ENCODE results near the gene TEAD2. TPM values are rescaled to one million over a fixed set of nuclear protein-coding genes. Genes with fewer than 3 reads are reported as not detected.

Gene TEAD2
- total RNA-seq, 1 experiment from 2014 or later = 155 TPM

GRCh38 chr19:49366110-49366509 lies 3.9 kb upstream of the TEAD2 start:
- DNase-seq = no peak
- Histone ChIP-seq H3K27me3 (ENCODE audit: control insufficient read depth, insufficient read depth, low read length) (no peaks in the 10 kb centered on the region), H3K36me3 (replicated peaks; ENCODE audit: control insufficient read depth, insufficient read depth, low read length) (no peaks in the 10 kb centered on the region), H3K4me3 (ENCODE audit: insufficient read depth, low read depth, low read length) (no peak overlapping the region)

DNA sequence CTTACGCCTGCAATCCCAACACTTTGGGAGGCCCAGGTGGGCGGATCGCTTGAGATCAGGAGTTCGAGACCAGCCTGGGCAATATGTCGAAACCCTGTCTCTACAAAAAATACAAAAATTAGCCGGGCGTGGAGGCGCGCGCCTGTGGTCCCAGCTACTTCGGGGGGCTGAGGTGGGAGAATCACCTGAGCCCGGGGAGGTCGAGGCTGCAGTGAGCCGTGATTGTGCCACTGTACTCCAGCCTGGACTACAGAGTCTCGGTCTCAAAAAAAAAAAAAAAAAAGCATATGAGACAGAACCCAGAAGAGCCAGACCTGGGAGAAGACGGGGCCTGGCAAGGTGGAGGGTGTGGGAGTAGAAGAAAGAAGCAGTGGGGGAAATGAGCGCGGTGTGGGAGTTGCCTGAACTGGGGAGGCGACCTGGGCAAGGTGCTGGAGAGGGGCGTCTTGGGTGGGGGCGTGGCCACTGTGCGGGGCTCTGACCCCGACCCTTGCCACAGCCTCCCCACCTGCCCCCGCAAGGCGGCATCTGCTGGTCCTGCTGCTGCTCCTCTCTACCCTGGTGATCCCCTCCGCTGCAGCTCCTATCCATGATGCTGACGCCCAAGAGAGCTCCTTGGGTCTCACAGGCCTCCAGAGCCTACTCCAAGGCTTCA lies 2.0 kb upstream of the TEAD2 start:
- H3K4me3 ChIP-seq (ENCODE audit: insufficient read depth, low read depth, low read length) = peak overlapping the region; percentile 36
- peak; percentile 53 for DNase-seq

DNA sequence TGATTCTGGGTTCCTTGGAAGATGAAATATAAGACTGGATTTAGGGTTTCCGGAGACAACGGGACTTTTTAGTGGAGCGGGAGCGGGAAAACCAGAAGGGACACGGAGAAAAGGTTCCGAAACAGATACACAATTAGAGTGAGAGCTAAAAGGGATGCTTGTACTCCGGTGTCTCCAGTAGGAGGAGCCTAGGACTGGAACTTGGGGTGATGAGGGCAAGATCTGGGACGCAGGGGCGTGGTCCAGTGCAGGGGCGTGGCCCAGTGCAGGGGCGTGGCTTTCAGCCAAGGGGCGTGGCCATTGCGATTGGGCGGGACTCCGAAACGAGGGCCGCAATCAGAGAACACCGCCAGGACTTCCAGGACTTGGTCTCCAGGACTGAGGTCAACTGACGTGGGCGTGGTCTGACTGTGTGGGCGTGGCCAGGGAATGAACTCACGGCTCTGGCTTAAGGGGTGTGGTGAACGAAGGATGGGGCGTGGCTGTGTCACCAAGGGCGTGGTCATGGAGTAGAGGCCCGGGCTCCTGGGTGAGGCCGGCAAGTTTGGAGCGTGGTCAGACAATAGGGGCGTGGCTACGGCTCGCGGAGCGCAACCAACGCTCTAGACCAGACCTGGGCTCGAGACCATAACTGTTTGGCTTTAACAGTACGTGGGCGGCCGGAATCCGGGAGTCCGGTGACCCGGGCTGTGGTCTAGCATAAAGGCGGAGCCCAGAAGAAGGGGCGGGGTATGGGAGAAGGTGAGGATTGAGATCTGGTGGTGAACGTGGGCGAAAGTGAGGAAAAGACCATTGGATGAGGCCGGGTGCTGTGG lies 1.3 kb upstream of the TEAD2 start, which contains the start of gene DKKL1:
DKKL1 (plus strand) TSS at position 610 of the 815 bp plus-strand sequence; CDS start at position 732, 122 bp downstream.
- peak; percentile 98 for DNase-seq
- Histone ChIP-seq H3K27me3 (ENCODE audit: control insufficient read depth, insufficient read depth, low read length) (no peaks in the 10 kb centered on the region), H3K36me3 (replicated peaks; ENCODE audit: control insufficient read depth, insufficient read depth, low read length) (peaks cover 7% of the 10 kb centered on the region), H3K4me3 (ENCODE audit: insufficient read depth, low read depth, low read length) (peak within 1 kb of the TSS; percentile 98)

More for the DNA sequence above, 2.0 kb upstream of the TEAD2 start:
- Histone ChIP-seq H3K27me3 (ENCODE audit: control insufficient read depth, insufficient read depth, low read length) (no peaks in the 10 kb centered on the region), H3K36me3 (replicated peaks; ENCODE audit: control insufficient read depth, insufficient read depth, low read length) (peaks cover 5% of the 10 kb centered on the region)

- peak; percentile 67 for DNase-seq
- no peaks in the 10 kb centered on the region for H3K27me3 ChIP-seq (ENCODE audit: control insufficient read depth, insufficient read depth, low read length)
- H3K36me3 ChIP-seq (replicated peaks; ENCODE audit: control insufficient read depth, insufficient read depth, low read length) = peaks cover 10% of the 10 kb centered on the region
- H3K4me3 ChIP-seq (ENCODE audit: insufficient read depth, low read depth, low read length) = peak overlapping the region; percentile 98
Measured at GRCh38 chr19:49362929-49363267, 682 bp upstream of the TEAD2 start.

- peak; percentile 97 for DNase-seq
- peaks cover 19% of the 10 kb centered on the region for H3K36me3 ChIP-seq (replicated peaks; ENCODE audit: control insufficient read depth, insufficient read depth, low read length)
- peak overlapping the region; percentile 98 for H3K4me3 ChIP-seq (ENCODE audit: insufficient read depth, low read depth, low read length)
- H3K27me3 ChIP-seq (ENCODE audit: control insufficient read depth, insufficient read depth, low read length) = no peaks in the 10 kb centered on the region
Measured at GRCh38 chr19:49361438-49362047, 673 bp downstream of the TEAD2 start.

GRCh38 chr19:49359851-49360820 lies 2.1 kb downstream of the TEAD2 start:
- Histone ChIP-seq H3K27me3 (ENCODE audit: control insufficient read depth, insufficient read depth, low read length) (no peaks in the 10 kb centered on the region), H3K4me3 (ENCODE audit: insufficient read depth, low read depth, low read length) (no peak overlapping the region), H3K36me3 (replicated peaks; ENCODE audit: control insufficient read depth, insufficient read depth, low read length) (peaks cover 23% of the 10 kb centered on the region)
- peak; percentile 50 for DNase-seq

DNA sequence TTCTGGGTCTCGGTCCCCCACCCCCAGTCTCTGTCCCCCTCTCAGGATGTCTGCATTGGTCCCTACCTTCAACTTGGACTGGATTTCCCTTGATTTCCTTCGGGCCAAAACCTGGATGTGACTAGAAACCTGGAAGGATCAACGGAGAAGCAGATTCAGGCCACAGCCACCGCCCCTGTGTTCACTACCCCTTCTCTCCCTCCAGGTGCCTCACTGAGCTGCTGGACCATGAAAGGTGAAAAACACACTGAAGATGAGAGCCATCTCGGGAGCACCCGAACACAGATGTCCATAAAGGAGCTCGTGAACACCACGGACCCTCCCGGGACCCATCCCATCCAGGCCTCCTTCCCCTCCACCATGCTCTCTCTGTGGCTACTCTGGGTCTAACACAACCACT lies 5.0 kb downstream of the TEAD2 start:
- peak; percentile 5 for DNase-seq
- Histone ChIP-seq H3K4me3 (ENCODE audit: insufficient read depth, low read depth, low read length) (no peak overlapping the region), H3K36me3 (replicated peaks; ENCODE audit: control insufficient read depth, insufficient read depth, low read length) (peaks cover 34% of the 10 kb centered on the region), H3K27me3 (ENCODE audit: control insufficient read depth, insufficient read depth, low read length) (no peaks in the 10 kb centered on the region)

DNA sequence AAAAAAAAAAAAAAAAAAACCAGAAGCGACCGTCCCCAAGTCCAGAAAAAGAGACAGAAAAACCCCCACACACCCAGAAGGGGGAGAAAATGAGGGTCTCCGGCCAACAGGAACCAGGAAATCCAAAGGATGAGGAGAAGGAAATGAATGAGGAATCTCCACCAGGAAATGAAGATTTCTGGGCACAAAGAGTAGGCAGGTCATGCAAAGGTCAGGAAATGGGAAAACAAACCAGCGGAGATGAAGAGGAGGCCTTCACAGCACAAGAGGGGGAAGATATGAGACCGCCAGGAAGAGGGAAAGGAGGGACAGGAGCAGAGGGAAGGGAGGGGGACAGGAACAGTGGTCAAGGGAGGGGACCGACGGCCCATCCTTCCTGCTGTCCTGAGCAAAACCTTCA lies 5.8 kb downstream of the TEAD2 start:
- H3K27me3 ChIP-seq (ENCODE audit: control insufficient read depth, insufficient read depth, low read length) = no peaks in the 10 kb centered on the region
- H3K36me3 ChIP-seq (replicated peaks; ENCODE audit: control insufficient read depth, insufficient read depth, low read length) = peaks cover 36% of the 10 kb centered on the region
- peak; percentile 17 for DNase-seq

DNA sequence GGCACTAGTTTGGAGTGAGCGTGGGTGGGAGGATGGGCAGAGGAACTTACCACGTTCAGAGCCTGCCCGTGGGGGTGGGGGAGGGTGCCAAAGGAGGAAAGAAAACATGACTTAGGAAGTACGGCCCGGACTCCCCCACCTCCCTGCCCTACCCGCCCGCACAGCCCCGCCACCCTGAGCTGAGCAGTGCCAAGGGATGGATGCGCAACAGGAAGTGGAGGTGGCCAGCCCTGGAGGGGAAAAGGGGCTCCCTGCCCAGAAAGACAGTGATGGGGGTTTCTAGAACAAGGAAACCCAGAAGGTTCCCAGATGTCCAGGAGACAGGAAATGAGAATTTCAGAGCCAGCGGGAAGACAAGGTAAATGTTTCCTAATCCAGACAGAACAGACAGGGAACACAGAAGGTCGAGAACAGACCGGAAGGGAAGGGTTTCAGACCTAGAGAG lies 6.3 kb downstream of the TEAD2 start:
- DNase-seq = peak; percentile 30
- H3K36me3 ChIP-seq (replicated peaks; ENCODE audit: control insufficient read depth, insufficient read depth, low read length) = peaks cover 39% of the 10 kb centered on the region
- no peaks in the 10 kb centered on the region for H3K27me3 ChIP-seq (ENCODE audit: control insufficient read depth, insufficient read depth, low read length)
- no peak overlapping the region for H3K4me3 ChIP-seq (ENCODE audit: insufficient read depth, low read depth, low read length)

More for the DNA sequence above, 5.8 kb downstream of the TEAD2 start:
- H3K4me3 ChIP-seq (ENCODE audit: insufficient read depth, low read depth, low read length) = no peak overlapping the region

- Histone ChIP-seq H3K27me3 (ENCODE audit: control insufficient read depth, insufficient read depth, low read length) (no peaks in the 10 kb centered on the region), H3K36me3 (replicated peaks; ENCODE audit: control insufficient read depth, insufficient read depth, low read length) (peaks cover 48% of the 10 kb centered on the region), H3K4me3 (ENCODE audit: insufficient read depth, low read depth, low read length) (no peak overlapping the region)
- no peak for DNase-seq
Measured at GRCh38 chr19:49349567-49349966, 12.6 kb downstream of the TEAD2 start.

DNA sequence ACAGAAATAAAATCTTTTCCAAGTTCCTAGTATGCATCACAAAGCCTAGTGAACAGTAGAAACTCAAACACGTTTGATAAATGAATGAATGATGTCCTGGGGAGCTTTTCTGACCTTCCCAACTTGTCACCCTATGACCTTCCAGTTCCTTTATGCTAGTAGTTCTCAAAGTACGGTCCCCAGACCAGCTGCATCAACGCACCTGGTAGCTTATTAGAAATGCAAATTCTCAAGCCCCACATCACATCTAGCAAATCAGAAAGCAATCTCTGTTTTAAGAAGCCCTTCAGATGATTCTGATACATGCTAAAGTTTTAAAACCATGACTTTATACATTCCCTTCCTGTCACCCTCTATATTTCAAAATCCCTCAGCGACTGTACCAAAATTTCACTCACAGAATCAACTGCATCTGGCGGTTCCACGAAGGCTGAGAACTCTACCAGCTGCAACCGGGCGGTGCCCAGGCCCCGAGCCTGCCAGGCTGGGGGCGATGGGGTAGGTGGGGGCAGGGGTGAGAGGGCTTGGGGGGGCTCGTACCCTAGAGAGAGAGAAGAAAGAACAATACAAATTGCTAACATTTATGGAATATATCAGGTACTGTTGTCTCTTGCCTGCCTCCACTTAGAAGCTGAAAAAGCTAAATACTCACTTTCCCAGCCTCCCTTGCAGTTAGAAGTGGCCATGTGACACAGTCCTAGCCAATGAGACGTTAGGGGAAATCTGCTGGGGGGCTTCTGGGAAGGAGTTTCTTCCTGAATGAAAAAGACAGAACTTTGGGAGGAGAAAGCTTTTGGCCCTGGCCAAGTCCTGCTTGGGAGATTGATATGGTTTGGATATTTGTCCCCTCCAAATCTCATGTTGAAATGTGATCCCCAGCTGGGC lies 13.7 kb downstream of the TEAD2 start:
- H3K36me3 ChIP-seq (replicated peaks; ENCODE audit: control insufficient read depth, insufficient read depth, low read length) = peaks cover 50% of the 10 kb centered on the region

DNA sequence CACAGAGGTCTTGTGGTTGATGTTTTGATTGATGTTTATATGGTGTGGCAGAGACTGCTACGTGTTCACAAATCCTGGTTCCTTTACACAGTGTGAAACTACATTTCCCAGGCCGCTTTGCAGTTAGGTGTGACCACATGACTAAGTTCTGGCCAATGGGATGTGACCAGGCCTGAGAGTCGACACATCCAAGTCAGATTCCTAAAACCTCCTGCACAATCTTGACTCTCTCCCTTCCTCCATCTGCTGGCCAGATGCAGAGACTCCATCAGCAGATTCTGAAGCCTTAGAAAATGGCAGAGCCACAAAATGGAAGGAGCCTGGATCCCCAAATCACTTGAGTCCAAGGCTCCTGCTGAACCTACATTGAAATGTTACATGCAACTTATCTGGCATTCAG lies 14.4 kb downstream of the TEAD2 start:
- peak; percentile 89 for DNase-seq
- Histone ChIP-seq H3K36me3 (replicated peaks; ENCODE audit: control insufficient read depth, insufficient read depth, low read length) (peaks cover 51% of the 10 kb centered on the region), H3K27me3 (ENCODE audit: control insufficient read depth, insufficient read depth, low read length) (no peaks in the 10 kb centered on the region), H3K4me3 (ENCODE audit: insufficient read depth, low read depth, low read length) (no peak overlapping the region)

More for the DNA sequence above, 13.7 kb downstream of the TEAD2 start:
- Histone ChIP-seq H3K27me3 (ENCODE audit: control insufficient read depth, insufficient read depth, low read length) (no peaks in the 10 kb centered on the region), H3K4me3 (ENCODE audit: insufficient read depth, low read depth, low read length) (no peak overlapping the region)
- DNase-seq = peak; percentile 33

DNA sequence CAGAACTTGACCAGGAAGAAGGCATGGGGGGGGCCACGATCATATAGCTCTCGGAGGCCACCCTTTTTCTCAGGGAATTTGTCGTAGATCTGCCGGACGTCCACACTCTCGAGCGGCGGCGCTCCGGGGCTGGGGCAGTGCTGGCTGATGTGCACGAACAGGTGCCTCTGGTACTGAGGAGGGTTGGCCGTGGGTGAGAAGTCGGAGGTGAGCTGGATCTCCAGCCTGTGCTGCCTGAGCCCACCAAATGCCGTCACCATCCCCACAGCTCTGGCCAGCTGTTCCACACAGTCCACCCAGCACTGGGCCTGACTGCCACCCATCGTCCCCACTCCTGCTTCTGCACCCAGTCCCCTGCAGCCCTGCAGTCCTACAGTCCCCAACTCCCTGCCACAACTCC lies 15.0 kb downstream of the TEAD2 start:
- no peak overlapping the region for H3K4me3 ChIP-seq (ENCODE audit: insufficient read depth, low read depth, low read length)
- DNase-seq = peak; percentile 31
- H3K27me3 ChIP-seq (ENCODE audit: control insufficient read depth, insufficient read depth, low read length) = no peaks in the 10 kb centered on the region
- peaks cover 55% of the 10 kb centered on the region for H3K36me3 ChIP-seq (replicated peaks; ENCODE audit: control insufficient read depth, insufficient read depth, low read length)
